Hematopoietic multipotent progenitor cell (in vitro differentiated cells): ENCODE data around the gene PLTP. TPM values are rescaled to one million over a fixed set of nuclear protein-coding genes. Genes with fewer than 3 reads are reported as not detected.
A peak's percentile ranks its signal among the peaks of the same experiment; 100 is the strongest.
"Not testable (repeated sequence)": the region's sequence is repeated elsewhere in the genome, so short reads cannot be mapped to it uniquely, and the experiment has no call there.

ENCODE experiments used
- DNase-seq, 3 donors: peaks; one replicate each; pipeline ENCODE4 v3.0.0-alpha.2; 2011 to 2015; ENCODE audit warnings: low read depth in 2 of 3, low spot score in 2 of 3
- total RNA-seq: library from RNA; depleted of rRNA; stranded (reverse); fragments of >200 nt; gene quantifications from one replicate; pipeline ENCODE4 v1.2.3, GENCODE V29; 2012

The PLTP gene
- total RNA-seq, 1 donor = 31.5 TPM

GRCh38 chr20:45880988-45881788 is 30.8 kb downstream of the PLTP start, which contains the start of gene ZSWIM1:
Gene ZSWIM1, plus strand, starts transcription at chr20:45881227. Its CDS starts 1,366 bp downstream, at chr20:45882593.
- DNase-seq = peak; percentile 91 to 99 (median 99)

GRCh38 chr20:45878076-45878761 is 33.7 kb downstream of the PLTP start:
- no peak for DNase-seq

GRCh38 chr20:45874576-45874975 is 37.4 kb downstream of the PLTP start:
- no peak for DNase-seq

DNA sequence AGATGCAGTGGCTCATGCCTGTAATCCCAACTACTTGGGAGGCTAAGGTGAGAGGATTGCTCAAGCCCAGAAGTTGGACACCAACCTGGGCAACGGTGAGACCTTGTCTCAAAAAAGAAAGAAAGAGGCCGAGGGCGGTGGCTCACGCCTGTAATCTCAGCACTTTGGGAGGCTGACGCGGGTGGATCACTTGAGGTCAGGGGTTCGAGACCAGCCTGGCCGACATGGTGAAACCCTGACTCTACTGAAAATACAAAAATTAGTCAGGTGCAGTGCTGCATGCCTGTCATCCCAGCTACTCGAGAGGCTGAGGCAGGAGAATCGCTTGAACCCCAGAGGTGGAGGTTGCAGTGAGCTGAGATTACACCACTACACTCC is 37.9 kb downstream of the PLTP start:
- not testable (repeated sequence) for DNase-seq

GRCh38 chr20:45873409-45874103 is 38.4 kb downstream of the PLTP start:
- DNase-seq = no peak

DNA sequence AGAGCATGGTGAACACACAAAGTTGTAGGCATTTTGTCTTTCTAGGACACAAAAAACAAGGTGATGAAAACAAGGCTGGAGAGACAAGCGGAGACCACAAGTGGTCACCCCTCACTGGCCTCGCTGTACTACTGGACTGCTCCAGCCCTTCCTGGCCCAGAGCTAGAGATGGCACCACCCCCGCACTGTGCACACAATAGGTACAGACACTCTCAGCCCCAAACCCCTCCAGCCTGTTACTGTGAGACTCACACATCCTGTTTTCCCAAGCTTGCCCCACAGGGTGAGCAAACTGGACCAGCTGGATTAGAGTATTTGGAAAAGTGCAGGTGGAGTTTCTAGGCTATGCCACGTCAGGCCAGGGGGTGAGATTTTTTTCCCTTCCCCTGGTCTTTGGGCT is 39.3 kb downstream of the PLTP start:
- DNase-seq = no peak

- DNase-seq = no peak
These were observed 44.2 kb downstream of the PLTP start for GRCh38 chr20:45867819-45868176.

GRCh38 chr20:45867136-45867818 is 44.7 kb downstream of the PLTP start:
- DNase-seq = no peak

DNA sequence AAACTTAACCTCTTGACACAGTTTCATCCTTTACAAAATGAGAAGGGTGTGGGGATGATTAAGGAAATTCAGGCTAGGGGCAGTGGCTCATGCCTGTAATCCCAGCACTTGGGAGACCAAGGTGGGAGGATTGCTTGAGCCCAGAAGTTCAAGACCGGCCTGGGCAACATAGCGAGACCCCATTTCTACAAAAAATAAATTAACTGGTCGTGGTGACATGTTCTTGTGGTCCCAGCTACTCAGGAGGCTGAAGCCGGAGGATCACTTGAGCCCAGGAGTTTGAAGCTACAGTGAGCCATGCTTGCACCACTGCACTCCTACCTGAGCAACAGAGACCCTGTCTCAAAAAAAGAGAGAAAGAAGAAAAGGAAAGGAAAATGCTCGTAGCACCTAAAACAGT is 45.5 kb downstream of the PLTP start:
- no peak for DNase-seq

GRCh38 chr20:45863543-45864470 is 48.1 kb downstream of the PLTP start:
- no peak for DNase-seq

DNA sequence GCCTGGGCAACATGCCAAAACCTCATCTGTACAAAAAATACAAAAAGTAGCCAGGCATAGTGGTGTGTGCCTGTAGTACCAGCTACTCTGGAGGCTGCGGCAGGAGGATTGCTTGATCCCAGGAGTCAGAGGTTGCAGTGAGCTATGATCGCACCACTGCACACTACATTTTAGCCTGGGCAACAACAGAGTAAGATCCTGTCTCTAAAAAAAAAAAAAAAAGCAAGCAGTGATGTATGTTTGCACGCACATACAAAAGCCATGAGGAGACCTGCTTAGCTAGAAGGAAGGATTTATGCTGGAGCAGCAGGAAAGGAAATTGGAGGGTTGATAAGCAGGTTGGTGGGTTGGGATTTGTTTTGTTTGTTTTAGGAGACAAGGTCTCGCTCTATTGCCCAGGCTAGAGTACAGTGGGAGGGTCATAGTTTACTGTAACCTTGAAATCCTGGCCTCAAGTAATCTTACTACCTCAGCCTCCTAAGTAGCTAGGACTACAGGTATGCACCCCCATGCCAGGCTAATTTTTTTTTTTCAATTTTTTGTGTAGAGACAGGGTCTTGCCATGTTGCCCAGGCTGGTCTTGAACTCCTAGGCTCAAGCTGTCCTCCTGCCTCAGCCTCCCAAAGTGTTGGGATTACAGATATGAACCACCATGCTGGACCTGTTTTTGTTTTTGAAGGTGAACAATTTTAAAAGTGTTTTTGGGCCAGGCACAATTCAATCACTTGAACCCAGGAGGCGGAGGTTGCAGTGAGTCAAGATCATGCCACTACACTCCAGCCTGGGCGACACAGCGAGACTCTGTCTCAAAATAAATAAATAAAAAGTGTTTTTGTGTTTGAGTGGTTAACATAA is 50.5 kb downstream of the PLTP start:
- peak in 1 of 3 donors; percentile 22 for DNase-seq

DNA sequence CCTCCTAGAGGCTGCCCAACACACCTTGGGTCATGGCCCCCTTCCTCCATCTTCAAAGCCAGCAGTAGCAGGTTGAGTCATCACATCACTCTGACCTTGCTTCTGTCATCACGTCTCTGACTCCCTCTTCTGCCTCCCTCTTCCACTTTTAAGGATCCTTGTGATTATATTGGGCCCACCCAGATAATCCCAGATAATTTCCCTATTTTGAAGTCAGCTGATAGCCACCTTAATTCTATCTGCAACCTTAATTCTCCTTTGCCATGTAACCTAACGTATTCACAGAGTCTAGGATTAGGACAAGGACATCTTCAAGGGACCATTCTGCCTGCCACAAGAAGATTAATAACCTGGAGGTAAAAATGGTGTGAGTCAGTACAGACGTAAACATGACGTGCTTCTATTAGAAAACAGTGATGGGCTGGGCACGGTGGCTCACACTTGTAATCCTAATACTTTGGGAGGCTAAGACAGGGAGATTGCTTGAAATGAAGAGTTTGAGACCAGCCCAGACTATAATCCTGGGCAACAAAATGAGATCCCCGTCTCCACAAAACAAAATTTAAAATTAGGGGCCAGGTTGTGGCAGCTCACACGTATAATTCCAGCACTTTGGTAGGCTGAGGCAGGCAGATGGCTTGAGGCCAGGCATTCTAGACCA is 51.3 kb downstream of the PLTP start:
- no peak for DNase-seq

DNA sequence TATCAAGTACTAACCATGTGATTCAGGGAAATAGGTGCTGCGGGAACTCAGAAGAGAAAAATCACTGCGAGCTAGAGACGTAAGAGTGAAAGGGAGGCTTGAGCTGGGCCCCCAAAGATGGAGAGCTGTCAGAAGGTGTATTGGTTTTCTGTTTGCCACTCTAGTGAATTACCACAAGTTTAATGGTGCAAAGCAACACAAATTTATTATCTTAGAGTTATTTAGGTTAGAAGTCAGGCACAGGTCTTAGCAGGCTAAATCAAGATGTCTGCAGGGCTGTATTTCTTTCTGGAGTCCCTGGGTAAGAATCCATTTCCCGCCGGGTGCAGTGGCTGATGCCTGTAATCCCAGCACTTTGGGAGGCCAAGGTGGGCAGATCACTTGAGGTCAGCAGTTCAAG is 52.0 kb downstream of the PLTP start:
- DNase-seq = no peak

- no peak for DNase-seq
These were observed 54.1 kb downstream of the PLTP start for GRCh38 chr20:45857882-45858216.

DNA sequence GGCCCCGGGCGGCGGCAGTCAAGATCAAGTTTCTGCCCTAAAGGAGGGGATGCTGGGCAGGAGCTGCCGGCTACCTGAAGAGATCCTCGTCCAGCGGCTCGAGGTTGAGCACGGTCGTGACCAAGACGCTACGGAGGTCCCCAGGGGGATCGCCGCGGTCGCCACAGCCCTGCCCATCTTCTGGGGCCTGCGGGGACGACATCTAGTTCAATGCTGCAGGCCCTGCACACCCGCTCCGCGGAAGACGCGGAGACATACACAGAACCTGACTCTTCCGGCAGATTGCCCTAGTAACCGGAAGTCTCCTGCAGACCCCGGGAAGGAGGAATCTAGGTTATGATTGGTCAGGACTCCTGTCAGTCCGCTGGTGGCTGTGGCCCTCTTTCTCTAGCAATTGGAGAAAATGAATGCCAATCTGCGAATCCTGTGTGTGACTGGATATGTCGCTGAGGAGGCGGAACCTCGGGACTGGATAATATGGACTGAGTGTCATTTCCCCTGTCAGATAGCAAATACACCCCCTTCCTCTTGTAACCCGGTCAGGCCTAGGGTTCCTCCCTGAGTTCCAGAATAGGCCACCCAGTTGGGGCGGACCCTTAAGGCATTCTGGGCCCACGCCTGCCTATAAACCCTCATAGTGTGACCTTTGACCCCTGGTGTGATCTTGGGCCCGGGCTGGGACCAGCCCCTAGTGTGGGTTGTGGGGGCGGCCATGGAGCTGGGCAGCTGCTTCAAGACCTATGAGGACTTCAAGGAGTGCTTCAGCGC is 54.7 kb downstream of the PLTP start, which contains the start of the genes ACOT8 and ZSWIM3:
Gene ACOT8, minus strand, starts transcription at position 279 of the 768 bp plus-strand sequence. Its CDS starts 77 bp downstream, at position 202.
Gene ZSWIM3, plus strand, starts transcription at position 501 of the 768 bp plus-strand sequence. Its CDS starts 212 bp downstream, at position 713.
- DNase-seq = peak; percentile 86 to 100 (median 100)

DNA sequence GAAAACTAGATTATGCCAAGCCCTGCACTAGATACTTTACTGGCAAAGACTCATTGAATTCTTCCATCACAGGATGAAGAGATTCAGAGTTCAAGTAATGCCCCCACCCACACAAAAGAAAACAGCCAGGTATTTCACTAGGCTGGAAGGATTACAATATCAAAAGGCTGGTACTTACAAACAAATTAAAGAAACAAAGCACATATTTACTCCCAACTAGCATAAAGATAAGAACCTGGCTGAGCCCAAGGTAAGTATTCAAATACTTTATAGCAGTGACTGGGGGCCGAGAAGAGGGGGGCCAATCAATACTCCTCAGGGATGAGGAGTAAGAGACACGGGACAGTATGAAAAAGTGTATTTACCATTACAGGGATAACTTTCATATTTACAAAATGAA is 58.5 kb downstream of the PLTP start:
- no peak for DNase-seq

DNA sequence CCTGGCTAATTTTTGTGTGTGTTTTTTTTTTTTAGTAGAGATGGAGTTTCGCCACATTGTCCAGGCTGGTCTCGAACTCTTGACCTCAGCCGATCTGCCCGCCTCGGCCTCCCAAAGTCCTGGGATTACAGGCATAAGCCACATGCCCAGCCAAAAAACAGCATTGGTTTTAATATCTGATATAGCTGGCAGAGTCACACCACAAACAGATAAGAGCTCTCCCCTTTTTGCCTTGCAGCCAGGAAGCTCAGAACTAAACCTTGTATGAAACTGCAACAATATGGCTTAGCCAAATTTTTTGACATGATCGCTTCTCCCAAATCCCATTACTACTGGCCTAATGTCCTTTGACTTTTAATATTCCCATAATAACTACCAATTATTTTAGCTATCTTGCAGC is 59.6 kb downstream of the PLTP start:
- no peak for DNase-seq

DNA sequence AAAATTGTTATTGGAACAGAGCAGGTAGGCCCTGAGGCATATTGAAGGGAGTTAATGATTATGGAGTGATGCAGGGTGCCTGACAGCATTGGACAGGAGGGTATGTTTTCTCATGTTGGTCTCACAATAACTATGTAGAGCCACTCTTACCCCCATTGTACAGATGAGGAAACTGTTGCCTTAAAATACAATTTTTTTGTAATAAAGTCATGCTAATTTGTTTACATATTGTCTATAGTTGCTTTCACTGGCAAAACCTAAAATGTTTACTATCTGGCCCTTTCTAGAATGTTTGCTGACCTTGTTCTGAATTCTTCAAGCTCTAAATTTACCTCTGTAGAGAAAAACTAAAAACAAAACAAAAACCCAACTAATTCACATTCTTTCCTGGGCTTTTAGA is 60.5 kb downstream of the PLTP start:
- DNase-seq = no peak
